Fibroblast of lung (primary cell): ENCODE measurements around the gene OTUD4. TPM values are rescaled to one million over a fixed set of nuclear protein-coding genes. Genes with fewer than 3 reads are reported as not detected.

Experiments
- DNase-seq, 2 donors: peaks; one replicate each; pipeline versions ENCODE4 v3.0.0 to v3.0.0-alpha.2; 2010; ENCODE audit warnings: low read depth in 2 of 2
- H2AFZ ChIP-seq: 2 replicates; pipeline ENCODE4 v1.5.1; 2012; ENCODE audit warnings: low read length, control low read depth, inconsistent platforms
- H3K27ac ChIP-seq: 2 replicates; pipeline ENCODE4 v1.5.1; 2011; ENCODE audit warnings: low read length, control low read depth; ENCODE audit not compliant: insufficient read depth
- H3K27me3 ChIP-seq: 2 replicates; pipeline ENCODE4 v1.5.1; 2011; ENCODE audit warnings: mild to moderate bottlenecking, low read length; ENCODE audit not compliant: control insufficient read depth, insufficient read depth
- H3K36me3 ChIP-seq: 2 replicates; pipeline ENCODE4 v1.5.1; 2011; ENCODE audit warnings: low read length; ENCODE audit not compliant: control insufficient read depth, insufficient read depth
- H3K4me1 ChIP-seq: 2 replicates; pipeline ENCODE4 v1.5.1; 2011; ENCODE audit warnings: low read length; ENCODE audit not compliant: control insufficient read depth, insufficient read depth; ENCODE audit errors: extremely low read depth
- H3K4me2 ChIP-seq: 2 replicates; pipeline ENCODE4 v1.5.1; 2011; ENCODE audit warnings: low read length, control low read depth; ENCODE audit not compliant: insufficient read depth; ENCODE audit errors: extremely low read depth
- H3K4me3 ChIP-seq, 4 experiments: fragments of 200-600 bp in 1 of 4; sonication (generic) in 1 of 4; replicated peaks in 1 of 4; 2 replicates each; pipeline ENCODE4 v1.5.1; 2011 to 2016; ENCODE audit warnings: low read length in 4 of 4, low read depth in 3 of 4, mild to moderate bottlenecking in 3 of 4, control low read depth in 2 of 4, inconsistent platforms in 1 of 4, mixed read lengths in 1 of 4; ENCODE audit not compliant: insufficient read depth in 1 of 4; ENCODE audit errors: control extremely low read depth in 1 of 4
- H3K79me2 ChIP-seq: 2 replicates; pipeline ENCODE4 v1.5.1; 2012; ENCODE audit warnings: mild to moderate bottlenecking, low read length, inconsistent platforms; ENCODE audit not compliant: control insufficient read depth, insufficient read depth
- H3K9ac ChIP-seq: 2 replicates; pipeline ENCODE4 v1.5.1; 2011; ENCODE audit warnings: mild to moderate bottlenecking, low read length, control low read depth; ENCODE audit not compliant: insufficient read depth
- H3K9me3 ChIP-seq: 2 replicates; pipeline ENCODE4 v1.5.1; 2012; ENCODE audit warnings: low read depth, low read length; ENCODE audit not compliant: control insufficient read depth, insufficient read depth
- H4K20me1 ChIP-seq: 2 replicates; pipeline ENCODE4 v1.5.1; 2011; ENCODE audit warnings: low read length; ENCODE audit not compliant: control insufficient read depth, insufficient read depth; ENCODE audit errors: extremely low read depth
- CTCF ChIP-seq, 2 donors: IDR thresholded peaks in 1 of 2; conservative IDR thresholded peaks in 1 of 2; 1 replicate in 1 of 2; 2 replicates in 1 of 2; pipeline ENCODE4 v1.5.1; 2011 to 2012; ENCODE audit warnings: low read length in 2 of 2, control low read depth in 1 of 2, inconsistent platforms in 1 of 2, low read depth in 1 of 2, mild to moderate bottlenecking in 1 of 2
- EZH2 ChIP-seq: IDR thresholded peaks from 2 replicates; pipeline ENCODE4 v1.5.1; 2012; ENCODE audit warnings: low read length, control low read depth, mild to moderate bottlenecking; ENCODE audit errors: missing control alignments
- polyA plus RNA-seq, 2 donors: library from polyadenylated mRNA; depleted of rRNA in 1 of 2; stranded (reverse) in 1 of 2; unstranded in 1 of 2; fragments of >200 nt; gene quantifications; 2 replicates each; pipeline ENCODE4 v1.2.1, GENCODE V29; 2011 to 2012; ENCODE audit warnings: missing spikeins in 1 of 2
- total RNA-seq: library from RNA; depleted of rRNA; stranded (reverse); fragments of >200 nt; gene quantifications from 2 replicates; pipeline ENCODE4 v1.2.1, GENCODE V29; 2014

OTUD4 gene
- total and polyA plus RNA-seq, 2 donors (not counting 1 experiment from before 2014, with no cell fraction given), result 21.3 to 25.7 TPM

DNA sequence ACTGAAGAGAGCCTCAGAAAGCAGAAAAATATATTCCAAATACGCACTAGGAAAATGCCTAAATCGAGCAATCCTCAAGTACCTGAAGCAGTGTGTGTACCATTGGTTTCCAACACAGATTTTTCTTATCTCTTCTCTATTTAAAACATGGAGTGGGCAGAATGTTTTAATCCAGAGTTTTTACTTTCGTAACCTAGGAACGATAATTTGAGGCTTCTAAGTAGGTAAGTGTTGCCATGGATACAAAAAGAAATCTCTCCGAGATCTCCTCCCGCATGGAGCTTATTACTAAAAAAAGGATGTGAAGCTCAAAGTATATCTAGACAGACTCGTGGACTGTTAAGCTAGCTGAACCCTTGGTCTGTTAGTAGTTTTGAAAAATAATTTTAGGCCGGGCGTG lies 23.0 kb upstream of the OTUD4 start:
- Histone ChIP-seq H3K79me2 (no peaks in the 10 kb centered on the region), H3K4me3 (no peak overlapping the region), H3K4me1 (no peaks in the 10 kb centered on the region), H3K4me2 (no peak overlapping the region), H4K20me1 (no peaks in the 10 kb centered on the region), H3K36me3 (no peaks in the 10 kb centered on the region), H3K9me3 (no peaks in the 10 kb centered on the region), H3K9ac (no peak overlapping the region), H2AFZ (no peak overlapping the region), H3K27me3 (no peaks in the 10 kb centered on the region), H3K27ac (no peak overlapping the region)
- DNase-seq, result no peak
- TF ChIP-seq CTCF (conservative IDR thresholded peaks at IDR 0.05 in 1 of 2, IDR thresholded peaks at IDR 0.05 in 1 of 2; ENCODE audit: low read depth in 1 of 2, low read length in 2 of 2) (no peak), EZH2 (no peak)

DNA sequence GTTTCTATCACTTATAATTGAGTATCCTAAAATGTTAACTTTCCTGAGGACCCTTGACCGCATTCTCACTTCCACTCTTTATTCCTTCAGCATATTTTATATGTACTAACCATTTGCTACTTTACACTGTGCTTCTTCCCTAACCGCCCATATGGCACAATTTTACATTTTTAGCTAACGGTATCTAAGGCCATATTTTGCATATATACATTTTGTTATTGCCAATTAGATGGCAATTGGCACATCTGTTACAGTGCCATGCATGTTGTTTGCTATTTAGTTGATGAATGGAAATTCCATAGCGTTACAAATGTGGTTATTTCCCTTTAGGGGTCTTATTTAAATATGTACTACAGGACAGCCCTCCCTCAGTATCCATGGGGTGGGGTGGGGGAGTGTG lies 20.0 kb upstream of the OTUD4 start:
- Histone ChIP-seq H3K79me2 (no peaks in the 10 kb centered on the region), H3K4me3 (no peak overlapping the region), H3K9ac (no peak overlapping the region), H2AFZ (no peak overlapping the region), H3K4me1 (no peaks in the 10 kb centered on the region), H3K27me3 (no peaks in the 10 kb centered on the region), H3K36me3 (no peaks in the 10 kb centered on the region), H3K4me2 (no peak overlapping the region), H3K27ac (no peak overlapping the region), H3K9me3 (no peaks in the 10 kb centered on the region), H4K20me1 (no peaks in the 10 kb centered on the region)
- DNase-seq, result no peak
- TF ChIP-seq EZH2 (no peak), CTCF (conservative IDR thresholded peaks at IDR 0.05 in 1 of 2, IDR thresholded peaks at IDR 0.05 in 1 of 2; ENCODE audit: low read depth in 1 of 2, low read length in 2 of 2) (no peak)

DNA sequence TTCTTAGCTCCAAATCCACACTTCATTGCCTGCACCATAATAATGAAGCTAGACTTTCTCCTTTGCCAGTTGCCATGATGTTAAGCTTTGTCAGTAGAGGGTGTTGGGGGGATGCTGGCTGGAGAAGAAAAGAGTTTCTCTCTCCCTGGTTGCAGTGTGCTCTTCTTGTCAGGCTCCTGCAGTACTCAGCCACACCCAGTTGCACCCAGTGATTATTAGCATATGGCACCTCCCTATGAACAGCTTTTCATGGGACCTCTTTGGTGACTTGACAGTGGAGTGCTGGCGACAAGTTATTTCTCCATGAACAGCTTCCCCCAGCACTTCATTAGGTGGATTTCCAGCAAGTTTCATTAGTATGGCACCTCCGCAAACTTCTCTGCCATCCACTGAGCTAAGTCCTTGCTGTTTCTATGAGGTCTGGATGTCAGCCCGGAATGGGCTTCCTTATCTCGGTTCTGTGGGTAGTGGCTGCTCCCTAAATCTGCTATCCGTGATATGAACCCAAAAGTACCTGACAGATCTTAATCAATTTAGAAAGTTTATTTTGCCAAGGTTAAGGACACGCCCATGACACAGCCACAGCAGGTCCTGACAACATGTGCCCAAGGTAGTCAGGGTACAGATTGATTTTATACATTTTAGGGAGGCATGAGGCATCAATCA lies 18.8 kb upstream of the OTUD4 start:
- Histone ChIP-seq H3K9me3 (no peaks in the 10 kb centered on the region), H3K4me1 (no peaks in the 10 kb centered on the region), H3K4me2 (no peak overlapping the region), H3K79me2 (no peaks in the 10 kb centered on the region), H2AFZ (no peak overlapping the region), H3K4me3 (no peak overlapping the region), H3K27me3 (no peaks in the 10 kb centered on the region), H4K20me1 (no peaks in the 10 kb centered on the region), H3K27ac (no peak overlapping the region), H3K9ac (no peak overlapping the region), H3K36me3 (no peaks in the 10 kb centered on the region)
- DNase-seq, result no peak
- TF ChIP-seq EZH2 (no peak), CTCF (conservative IDR thresholded peaks at IDR 0.05 in 1 of 2, IDR thresholded peaks at IDR 0.05 in 1 of 2; ENCODE audit: low read depth in 1 of 2, low read length in 2 of 2) (no peak)
